Measurements from ENCODE around the gene NTRK2.

The NTRK2 gene

DNA sequence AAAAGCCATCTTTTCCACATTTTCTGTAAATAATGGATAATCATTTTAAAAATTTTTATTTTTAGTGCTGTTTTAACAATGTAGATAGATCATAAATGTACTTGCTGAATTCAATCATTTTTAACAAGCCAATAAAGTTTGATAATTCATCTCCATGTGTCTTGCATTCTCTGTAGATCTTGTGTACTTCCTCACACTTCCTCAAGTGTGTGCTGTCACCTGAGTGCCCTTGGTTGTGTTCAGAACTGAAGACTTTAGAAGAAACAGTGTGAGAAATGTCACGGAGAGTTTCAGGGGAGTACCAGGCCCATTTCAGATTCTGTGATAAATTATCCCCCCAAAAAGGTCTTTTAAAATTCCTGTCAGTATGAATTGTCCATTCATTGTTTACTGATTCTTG is 146.0 kb downstream of the NTRK2 start:
- TF ChIP-seq CTCF (conservative IDR thresholded peaks at IDR 0.05; ENCODE audit: low read depth), result no peak
- POLR2A ChIA-PET (ENCODE audit: low non-redundant PET), result no interaction called here
- no peak for DNase-seq (ENCODE audit: low spot score)
- CTCF ChIA-PET, result no interaction called here
- H3K27ac ChIP-seq, result no peak overlapping the region

GRCh38 chr9:84817038-84817437 is 147.5 kb downstream of the NTRK2 start:
- CTCF ChIA-PET, result interaction anchor here (1.2 kb wide), 1 partner anchor 119 kb away, joined by 4 read pairs; no protein-coding TSS in a partner anchor
- POLR2A ChIA-PET (ENCODE audit: low non-redundant PET), result no interaction called here
- H3K27ac ChIP-seq, result no peak overlapping the region
- no peak for TF ChIP-seq CTCF (conservative IDR thresholded peaks at IDR 0.05; ENCODE audit: low read depth)
- no peak for DNase-seq (ENCODE audit: low spot score)

DNA sequence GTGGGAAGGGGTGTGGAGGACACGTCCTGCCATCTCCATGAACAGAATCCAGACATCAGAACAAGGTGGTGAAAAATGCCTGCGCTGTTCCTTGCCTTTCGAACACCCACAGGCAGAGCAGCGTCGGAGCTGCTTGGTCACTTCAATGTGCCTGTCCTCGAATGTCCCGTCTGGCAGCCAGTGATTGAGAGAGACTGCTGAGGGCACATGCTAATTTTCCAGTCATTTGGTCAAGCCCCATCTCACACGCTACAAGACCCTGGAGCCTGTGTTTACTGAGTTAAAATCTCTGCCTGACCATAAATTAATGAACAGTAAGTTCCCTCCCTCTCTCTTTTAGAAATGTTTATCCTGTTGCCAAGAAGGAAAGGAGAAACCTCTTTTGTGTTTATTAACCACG is 149.3 kb downstream of the NTRK2 start:
- no peak overlapping the region for H3K27ac ChIP-seq
- DNase-seq (ENCODE audit: low spot score), result no peak
- no peak for TF ChIP-seq CTCF (conservative IDR thresholded peaks at IDR 0.05; ENCODE audit: low read depth)
- CTCF ChIA-PET, result interaction anchor here (0.7 kb wide), 1 partner anchor 49 kb away, joined by 3 read pairs; no protein-coding TSS in a partner anchor
- POLR2A ChIA-PET (ENCODE audit: low non-redundant PET), result no interaction called here

GRCh38 chr9:84819491-84819991 is 150.0 kb downstream of the NTRK2 start:
- DNase-seq (ENCODE audit: low spot score), result no peak
- TF ChIP-seq CTCF (conservative IDR thresholded peaks at IDR 0.05; ENCODE audit: low read depth), result no peak
- H3K27ac ChIP-seq, result no peak overlapping the region
- ChIA-PET CTCF (interaction anchor here (0.5 kb wide), 1 partner anchor 21 kb away, joined by 3 read pairs; no protein-coding TSS in a partner anchor), POLR2A (ENCODE audit: low non-redundant PET) (no interaction called here)

DNA sequence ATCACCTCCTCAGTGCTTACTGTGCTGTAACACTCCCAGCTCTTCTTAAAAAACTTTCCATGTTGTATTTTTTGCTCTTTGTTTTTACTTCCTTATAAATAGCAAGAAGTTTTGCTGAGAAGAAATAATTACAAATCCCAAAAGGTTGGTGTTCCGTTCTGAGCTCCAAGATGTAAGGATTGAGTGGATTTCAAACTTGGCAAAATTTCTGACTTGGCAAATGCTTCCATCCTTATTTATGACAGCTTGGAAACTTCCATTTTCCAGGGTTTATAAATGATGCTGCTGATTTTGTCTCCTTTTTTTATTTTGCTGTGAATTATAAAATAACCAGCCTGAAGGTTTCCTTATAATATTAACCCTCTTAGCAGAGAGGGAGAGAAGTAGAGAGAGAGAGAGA is 151.9 kb downstream of the NTRK2 start:
- TF ChIP-seq CTCF (conservative IDR thresholded peaks at IDR 0.05; ENCODE audit: low read depth), result no peak
- POLR2A ChIA-PET (ENCODE audit: low non-redundant PET), result no interaction called here
- H3K27ac ChIP-seq, result no peak overlapping the region
- CTCF ChIA-PET, result no interaction called here
- no peak for DNase-seq (ENCODE audit: low spot score)

- TF ChIP-seq CTCF (conservative IDR thresholded peaks at IDR 0.05; ENCODE audit: low read depth), result no peak
- CTCF ChIA-PET, result interaction anchor here (0.7 to 0.9 kb wide), 3 partner anchors 13 to 82 kb away, joined by 3 to 8 read pairs (median 4); no protein-coding TSS in a partner anchor
- H3K27ac ChIP-seq, result no peak overlapping the region
- POLR2A ChIA-PET (ENCODE audit: low non-redundant PET), result no interaction called here
- no peak for DNase-seq (ENCODE audit: low spot score)
Measured at GRCh38 chr9:84822589-84823233, 153.2 kb downstream of the NTRK2 start.
